Colon (tissue), 2 donors: Measurements from ENCODE around the gene PAWR.
"Not testable (repeated sequence)": the region's sequence is repeated elsewhere in the genome, so short reads cannot be mapped to it uniquely, and the experiment has no call there.

Source experiments
- FAIRE-seq: peaks from 2 replicates; lab custom pipeline; 2012; peaks lifted over from hg19 to GRCh38; lab: Jason Lieb, UNC
- donor health status: control.
- donor health status: control.

Gene PAWR

GRCh38 chr12:79590751-79591150 lies 100.0 kb downstream of the PAWR start:
- no peak for FAIRE-seq

GRCh38 chr12:79587368-79587767 lies 103.4 kb downstream of the PAWR start:
- no peak for FAIRE-seq

- no peak for FAIRE-seq
These were observed 105.6 kb downstream of the PAWR start for GRCh38 chr12:79585147-79585546.

- no peak for FAIRE-seq
These were observed 116.9 kb downstream of the PAWR start for GRCh38 chr12:79573820-79574219.

GRCh38 chr12:79569679-79570078 lies 121.1 kb downstream of the PAWR start:
- no peak for FAIRE-seq

GRCh38 chr12:79567175-79567563 lies 123.6 kb downstream of the PAWR start:
- no peak for FAIRE-seq

GRCh38 chr12:79566452-79567174 lies 124.2 kb downstream of the PAWR start:
- FAIRE-seq: no peak

- FAIRE-seq: not testable (repeated sequence)
These were observed 125.9 kb downstream of the PAWR start for GRCh38 chr12:79564727-79565350.

- FAIRE-seq: no peak
These were observed 127.6 kb downstream of the PAWR start for GRCh38 chr12:79563021-79563740.

GRCh38 chr12:79561401-79562132 lies 129.2 kb downstream of the PAWR start:
- no peak for FAIRE-seq

- FAIRE-seq: no peak
These were observed 130.4 kb downstream of the PAWR start for GRCh38 chr12:79560225-79560889.

- FAIRE-seq: no peak
These were observed 131.2 kb downstream of the PAWR start for GRCh38 chr12:79559591-79559990.

- no peak for FAIRE-seq
These were observed 131.8 kb downstream of the PAWR start for GRCh38 chr12:79558924-79559469.

GRCh38 chr12:79557690-79558315 lies 133.0 kb downstream of the PAWR start:
- FAIRE-seq: no peak

GRCh38 chr12:79555028-79555925 lies 135.5 kb downstream of the PAWR start:
- no peak for FAIRE-seq

- FAIRE-seq: no peak
These were observed 136.7 kb downstream of the PAWR start for GRCh38 chr12:79553863-79554574.

- no peak for FAIRE-seq
These were observed 138.6 kb downstream of the PAWR start for GRCh38 chr12:79552192-79552591.

- no peak for FAIRE-seq
These were observed 141.1 kb downstream of the PAWR start for GRCh38 chr12:79549531-79550271.

GRCh38 chr12:79548610-79548924 lies 142.2 kb downstream of the PAWR start:
- FAIRE-seq: no peak
